NB4 (cell line): ENCODE measurements around the gene METAP1D.

ENCODE experiments used
- MYC ChIP-seq: IDR thresholded peaks from 2 replicates; pipeline ENCODE4 v1.6.1; 2011; ENCODE audit warnings: low read depth, low read length
- POLR2A ChIP-seq: IDR thresholded peaks from 2 replicates; pipeline ENCODE4 v1.6.1; 2011; ENCODE audit warnings: mild to moderate bottlenecking; ENCODE audit not compliant: insufficient read length; ENCODE audit errors: extremely low read depth
- TF ChIP-seq, protein P1 (sequence below): IDR thresholded peaks from one replicate; pipeline ENCODE4 v1.5.1; 2012; ENCODE audit warnings: low read depth, low read length
- TF ChIP-seq, protein P2 (sequence below): IDR thresholded peaks from 2 replicates; pipeline ENCODE4 v1.6.1; 2011; ENCODE audit warnings: low read depth, low read length

DNA sequence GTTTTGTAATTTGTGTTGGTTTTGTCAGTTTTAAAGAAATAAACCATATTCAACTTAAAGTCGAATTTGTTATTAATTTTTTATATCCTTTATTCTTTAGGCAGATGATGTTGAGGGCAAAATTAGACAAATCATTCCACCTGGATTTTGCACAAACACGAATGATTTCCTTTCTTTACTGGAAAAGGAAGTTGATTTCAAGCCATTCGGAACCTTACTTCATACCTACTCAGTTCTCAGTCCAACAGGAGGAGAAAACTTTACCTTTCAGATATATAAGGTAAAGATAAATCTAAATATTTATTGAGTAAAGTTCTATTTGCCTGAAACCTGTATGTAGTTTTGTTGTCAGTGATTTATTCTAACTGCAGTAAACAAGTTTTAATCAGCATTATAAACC is 34.5 kb upstream of the METAP1D start:
- TF ChIP-seq, protein P1, sequence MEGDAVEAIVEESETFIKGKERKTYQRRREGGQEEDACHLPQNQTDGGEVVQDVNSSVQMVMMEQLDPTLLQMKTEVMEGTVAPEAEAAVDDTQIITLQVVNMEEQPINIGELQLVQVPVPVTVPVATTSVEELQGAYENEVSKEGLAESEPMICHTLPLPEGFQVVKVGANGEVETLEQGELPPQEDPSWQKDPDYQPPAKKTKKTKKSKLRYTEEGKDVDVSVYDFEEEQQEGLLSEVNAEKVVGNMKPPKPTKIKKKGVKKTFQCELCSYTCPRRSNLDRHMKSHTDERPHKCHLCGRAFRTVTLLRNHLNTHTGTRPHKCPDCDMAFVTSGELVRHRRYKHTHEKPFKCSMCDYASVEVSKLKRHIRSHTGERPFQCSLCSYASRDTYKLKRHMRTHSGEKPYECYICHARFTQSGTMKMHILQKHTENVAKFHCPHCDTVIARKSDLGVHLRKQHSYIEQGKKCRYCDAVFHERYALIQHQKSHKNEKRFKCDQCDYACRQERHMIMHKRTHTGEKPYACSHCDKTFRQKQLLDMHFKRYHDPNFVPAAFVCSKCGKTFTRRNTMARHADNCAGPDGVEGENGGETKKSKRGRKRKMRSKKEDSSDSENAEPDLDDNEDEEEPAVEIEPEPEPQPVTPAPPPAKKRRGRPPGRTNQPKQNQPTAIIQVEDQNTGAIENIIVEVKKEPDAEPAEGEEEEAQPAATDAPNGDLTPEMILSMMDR, result no peak
- TF ChIP-seq POLR2A, result no peak
- TF ChIP-seq, protein P2, sequence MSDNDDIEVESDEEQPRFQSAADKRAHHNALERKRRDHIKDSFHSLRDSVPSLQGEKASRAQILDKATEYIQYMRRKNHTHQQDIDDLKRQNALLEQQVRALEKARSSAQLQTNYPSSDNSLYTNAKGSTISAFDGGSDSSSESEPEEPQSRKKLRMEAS, result no peak
- TF ChIP-seq MYC, result no peak
